SK-N-SH (cell line): ENCODE results near the gene CUBN. TPM values are rescaled to one million over a fixed set of nuclear protein-coding genes. Genes with fewer than 3 reads are reported as not detected.

Experiments
- CTCF ChIA-PET: fragments of 300-600, 350-600 bp; formaldehyde crosslinking; extraction: SDS; loops from one replicate; lab custom pipeline; 2021; lab: Yijun Ruan, JAX
- POLR2A ChIA-PET: fragments of 350-600 bp; sonication (Branson Sonifier 250); formaldehyde crosslinking; extraction: SDS; loops from one replicate; lab custom pipeline; 2020; ENCODE audit warnings: antibody characterized with exemption, inconsistent platforms; lab: Yijun Ruan, JAX
- DNase-seq: peaks from one replicate; pipeline ENCODE4 v3.0.0; 2012
- H2AFZ ChIP-seq: fragments of 200-600 bp; sonication (generic); 2 replicates; pipeline ENCODE4 v1.8.1; 2016; ENCODE audit warnings: antibody characterized with exemption, mild to moderate bottlenecking, low read depth
- H3F3A ChIP-seq: fragments of 200-600 bp; sonication (generic); replicated peaks from 2 replicates; pipeline ENCODE3; 2016; ENCODE audit warnings: antibody characterized with exemption, mild to moderate bottlenecking; ENCODE audit not compliant: insufficient read depth
- H3K27ac ChIP-seq, 2 experiments: fragments of 200-500 bp in 1 of 2; fragments of 200-600 bp in 1 of 2; sonication (Bioruptor generic) in 1 of 2; sonication (generic), shearing (Covaris generic) in 1 of 2; 2 replicates each; pipeline versions ENCODE4 v1.5.1 to v1.6.1; 2014 to 2016; ENCODE audit warnings: low read depth in 2 of 2, inconsistent platforms in 1 of 2, low read length in 1 of 2, mild to moderate bottlenecking in 1 of 2, mixed read lengths in 1 of 2
- H3K27me3 ChIP-seq: fragments of 200-600 bp; sonication (generic), shearing (Covaris generic); 2 replicates; pipeline ENCODE4 v1.6.1; 2016; ENCODE audit warnings: mixed run types; ENCODE audit not compliant: insufficient read depth
- H3K36me3 ChIP-seq, 2 experiments: fragments of 200-500 bp in 1 of 2; fragments of 200-600 bp in 1 of 2; sonication (Bioruptor generic) in 1 of 2; sonication (generic) in 1 of 2; replicated peaks in 1 of 2; 2 replicates each; pipeline versions ENCODE3 to v1.5.1; 2014 to 2016; ENCODE audit warnings: low read length in 1 of 2, mild to moderate bottlenecking in 1 of 2; ENCODE audit not compliant: insufficient read depth in 2 of 2, control insufficient read depth in 1 of 2
- H3K4me1 ChIP-seq, 2 experiments: fragments of 200-500 bp in 1 of 2; fragments of 200-600 bp in 1 of 2; sonication (Bioruptor generic) in 1 of 2; sonication (generic), shearing (Covaris generic) in 1 of 2; 2 replicates each; pipeline versions ENCODE4 v1.5.1 to v1.6.1; 2014 to 2016; ENCODE audit warnings: low read depth in 1 of 2, low read length in 1 of 2, mixed run types in 1 of 2; ENCODE audit not compliant: insufficient read depth in 2 of 2, control insufficient read depth in 1 of 2
- H3K4me2 ChIP-seq: fragments of 200-600 bp; sonication (generic), shearing (Covaris generic); 2 replicates; pipeline ENCODE4 v1.6.1; 2017; ENCODE audit warnings: mixed run types
- H3K4me3 ChIP-seq, 2 experiments: fragments of 200-500 bp in 1 of 2; fragments of 200-600 bp in 1 of 2; sonication (Bioruptor generic) in 1 of 2; sonication (generic), shearing (Covaris generic) in 1 of 2; 2 replicates each; pipeline versions ENCODE4 v1.5.1 to v1.8.1; 2014 to 2016; ENCODE audit warnings: low read depth in 2 of 2, inconsistent platforms in 1 of 2, low read length in 1 of 2, mild to moderate bottlenecking in 1 of 2, mixed read lengths in 1 of 2, moderate library complexity in 1 of 2
- H3K79me2 ChIP-seq: fragments of 200-600 bp; sonication (generic); 2 replicates; pipeline ENCODE4 v1.8.1; 2017; ENCODE audit warnings: mild to moderate bottlenecking; ENCODE audit not compliant: insufficient read depth
- H3K9ac ChIP-seq: fragments of 200-600 bp; sonication (generic); 2 replicates; pipeline ENCODE4 v1.6.1; 2017; ENCODE audit warnings: mixed run types
- H3K9me2 ChIP-seq: fragments of 200-600 bp; sonication (generic); 2 replicates; pipeline ENCODE4 v1.6.1; 2017; ENCODE audit warnings: mixed run types
- H3K9me3 ChIP-seq: fragments of 200-600 bp; sonication (generic); 2 replicates; pipeline ENCODE4 v1.6.1; 2017; ENCODE audit warnings: mixed run types, mild to moderate bottlenecking, moderate library complexity
- H4K20me1 ChIP-seq: fragments of 200-600 bp; sonication (generic); 2 replicates; pipeline ENCODE4 v1.6.1; 2017; ENCODE audit warnings: mild to moderate bottlenecking, mixed run types; ENCODE audit not compliant: insufficient read depth
- CHD2 ChIP-seq: fragments of 150-350 bp; IDR thresholded peaks from 2 replicates; pipeline ENCODE4 v1.6.1; 2018; ENCODE audit warnings: low read length; ENCODE audit not compliant: partially characterized antibody
- CTCF ChIP-seq: fragments of 200-600 bp; sonication (generic); IDR thresholded peaks from 2 replicates; pipeline ENCODE4 v1.6.1; 2017; ENCODE audit warnings: antibody characterized with exemption, mild to moderate bottlenecking, moderate library complexity
- EP300 ChIP-seq, 2 experiments: IDR thresholded peaks; 2 replicates each; pipeline versions ENCODE4 v1.4.0 to v1.6.1; 2012; ENCODE audit warnings: borderline replicate concordance in 1 of 2, low read depth in 1 of 2, low read length in 1 of 2
- EZH2phosphoT487 ChIP-seq: fragments of 200-600 bp; sonication (generic); IDR thresholded peaks from 2 replicates; pipeline ENCODE4 v1.6.1; 2017; ENCODE audit warnings: low read depth, mixed run types, mild to moderate bottlenecking, antibody characterized with exemption, moderate library complexity, borderline replicate concordance
- FOSL2 ChIP-seq: IDR thresholded peaks from 2 replicates; pipeline ENCODE4 v1.4.0; 2012; ENCODE audit warnings: low read depth, mild to moderate bottlenecking, moderate library complexity, borderline replicate concordance
- FOXJ3 ChIP-seq: sonication (generic); formaldehyde crosslinking; IDR thresholded peaks from 2 replicates; pipeline ENCODE4 v1.5.1; 2020; ENCODE audit warnings: mild to moderate bottlenecking, missing genetic modification reagents
- FOXM1 ChIP-seq: IDR thresholded peaks from 2 replicates; pipeline ENCODE4 v1.4.0; 2012; ENCODE audit warnings: low read depth, mild to moderate bottlenecking
- GATA2 ChIP-seq: sonication (generic); formaldehyde crosslinking; IDR thresholded peaks from 2 replicates; pipeline ENCODE4 v1.5.0; 2020; ENCODE audit warnings: mild to moderate bottlenecking, missing genetic modification reagents
- IRF3 ChIP-seq: fragments of 150-350 bp; IDR thresholded peaks from 2 replicates; pipeline ENCODE4 v1.6.1; 2016; ENCODE audit warnings: mild to moderate bottlenecking, low read depth, low read length
- MAX ChIP-seq: IDR thresholded peaks from 2 replicates; pipeline ENCODE4 v1.4.0; 2012; ENCODE audit warnings: low read depth
- MEF2A ChIP-seq: IDR thresholded peaks from 2 replicates; pipeline ENCODE4 v1.4.0; 2012; ENCODE audit warnings: low read depth, borderline replicate concordance
- MXI1 ChIP-seq: IDR thresholded peaks from 2 replicates; pipeline ENCODE4 v1.6.1; 2012; ENCODE audit warnings: mild to moderate bottlenecking, low read depth, low read length, improper control_type of control experiment
- NFIC ChIP-seq: IDR thresholded peaks from 2 replicates; pipeline ENCODE4 v1.4.0; 2012; ENCODE audit warnings: borderline replicate concordance
- NRF1 ChIP-seq: IDR thresholded peaks from 2 replicates; pipeline ENCODE4 v1.6.1; 2012; ENCODE audit warnings: low read depth, mild to moderate bottlenecking, low read length
- PBX3 ChIP-seq: IDR thresholded peaks from 2 replicates; pipeline ENCODE4; 2012
- POLR2AphosphoS5 ChIP-seq: IDR thresholded peaks from 2 replicates; pipeline ENCODE4 v1.6.1; 2012; ENCODE audit warnings: low read depth, low read length
- RAD21 ChIP-seq: IDR thresholded peaks from 2 replicates; pipeline ENCODE4 v1.6.1; 2012; ENCODE audit warnings: mild to moderate bottlenecking, low read length
- RFX5 ChIP-seq: IDR thresholded peaks from 2 replicates; pipeline ENCODE4 v1.6.1; 2012; ENCODE audit warnings: mild to moderate bottlenecking, improper control_type of control experiment, low read length
- SMC3 ChIP-seq: IDR thresholded peaks from 2 replicates; pipeline ENCODE4 v1.6.1; 2012; ENCODE audit warnings: low read depth, low read length, improper control_type of control experiment
- TCF12 ChIP-seq: IDR thresholded peaks from 2 replicates; pipeline ENCODE4 v1.4.0; 2012
- TEAD4 ChIP-seq: IDR thresholded peaks from 2 replicates; pipeline ENCODE4 v1.4.0; 2012; ENCODE audit warnings: mild to moderate bottlenecking, borderline replicate concordance; ENCODE audit not compliant: insufficient read depth
- USF1 ChIP-seq: IDR thresholded peaks from 2 replicates; pipeline ENCODE4 v1.4.0; 2012; ENCODE audit warnings: low read depth, borderline replicate concordance
- WGBS: methylation state at CpG from one replicate; pipeline ENCODE4 v1.1.6; 2017; ENCODE audit warnings: low lambda C conversion rate; 5-methylcytosine and 5-hydroxymethylcytosine counted together
- polyA plus RNA-seq, 3 experiments: library from polyadenylated mRNA; depleted of rRNA; stranded (reverse); fragments of >200 nt; gene quantifications; 2 replicates each; pipeline ENCODE4 v1.2.3, GENCODE V29; 2012

CUBN gene
- polyA plus RNA-seq, 1 of the 3 experiments (the other 2 are of a cell fraction) = 2.4 TPM

GRCh38 chr10:16964576-16965343, 164.9 kb downstream of the CUBN start (continued):
- TF ChIP-seq MAX (no peak), EP300 (IDR thresholded peaks at IDR 0.05; ENCODE audit: borderline replicate concordance in 1 of 2, low read depth in 1 of 2, low read length in 1 of 2) (peak in 1 of 2 experiments; percentile 27; a peak in 1 of 4 replicates), NRF1 (no peak), MEF2A (no peak), CTCF (no peak), EZH2phosphoT487 (no peak)
- TF ChIP-seq, all 33 proteins: peak for 4

GRCh38 chr10:16960551-16960950, 169.1 kb downstream of the CUBN start:
- CTCF ChIA-PET = interaction anchor here (0.6 kb wide), 1 partner anchor 18 kb away, joined by 3 read pairs; no protein-coding TSS in a partner anchor
- no peaks in the 10 kb centered on the region for H3K9me3 ChIP-seq
- H3K79me2 ChIP-seq = no peaks in the 10 kb centered on the region
- no peaks in the 10 kb centered on the region for H3K27me3 ChIP-seq
- no peak overlapping the region for H3K27ac ChIP-seq
- no peaks in the 10 kb centered on the region for H3K36me3 ChIP-seq
- 93% methylated on average over 4 of the region's 4 CpGs for WGBS
- H3F3A ChIP-seq = peaks cover 5% of the 10 kb centered on the region
- DNase-seq = no peak
- H3K4me2 ChIP-seq = no peak overlapping the region
- H2AFZ ChIP-seq = no peak overlapping the region
- no peak for TF ChIP-seq IRF3
- no peak for TF ChIP-seq POLR2AphosphoS5
- no peak for TF ChIP-seq TCF12
- TF ChIP-seq MEF2A = no peak
- TF ChIP-seq FOXM1 = no peak
- TF ChIP-seq FOXJ3 (CRISPR knock-in tag) = no peak
- no peak for TF ChIP-seq USF1
- no peak for TF ChIP-seq PBX3
- TF ChIP-seq TEAD4 = no peak
- no peak for TF ChIP-seq FOSL2
- no peak for TF ChIP-seq RFX5
- no peak for TF ChIP-seq RAD21
- no peak for TF ChIP-seq MXI1
- no peak for TF ChIP-seq GATA2 (CRISPR knock-in tag)
- TF ChIP-seq CHD2 = no peak
- TF ChIP-seq NFIC = no peak
- TF ChIP-seq SMC3 = no peak
- TF ChIP-seq NRF1 = no peak
- TF ChIP-seq, all 33 proteins: peak for 0
- H3K9ac ChIP-seq = no peak overlapping the region
- peaks cover 4 to 11% of the 10 kb centered on the region in 2 experiments; a peak in 3 of 4 replicates for H3K4me1 ChIP-seq
- H4K20me1 ChIP-seq = no peaks in the 10 kb centered on the region
- no peak overlapping the region for H3K4me3 ChIP-seq
- H3K9me2 ChIP-seq = no peaks in the 10 kb centered on the region
- POLR2A ChIA-PET = no interaction called here
